Astrocyte (in vitro differentiated cells and primary cell): ENCODE measurements around the gene TTF1. TPM values are rescaled to one million over a fixed set of nuclear protein-coding genes. Genes with fewer than 3 reads are reported as not detected.

Experiments
- DNase-seq: peaks from one replicate; pipeline ENCODE4 v3.0.0-alpha.2; 2010; ENCODE audit warnings: low read depth
- FAIRE-seq: peaks from 2 replicates; lab custom pipeline; 2011; peaks lifted over from hg19 to GRCh38; lab: Jason Lieb, UNC
- H2AFZ ChIP-seq: 2 replicates; pipeline ENCODE4 v1.6.0; 2012; ENCODE audit warnings: low read depth, low read length, inconsistent platforms
- H3K27ac ChIP-seq: 2 replicates; pipeline ENCODE4 v1.5.1; 2011; ENCODE audit warnings: low read depth, low read length, inconsistent platforms
- H3K27me3 ChIP-seq: 2 replicates; pipeline ENCODE4 v1.6.0; 2011; ENCODE audit warnings: low read length, inconsistent platforms; ENCODE audit not compliant: insufficient read depth
- H3K36me3 ChIP-seq: 2 replicates; pipeline ENCODE4 v1.5.1; 2011; ENCODE audit warnings: low read length, inconsistent platforms; ENCODE audit not compliant: insufficient read depth
- H3K4me1 ChIP-seq: 2 replicates; pipeline ENCODE4 v1.5.1; 2011; ENCODE audit warnings: low read length, inconsistent platforms; ENCODE audit not compliant: insufficient read depth
- H3K4me2 ChIP-seq: 2 replicates; pipeline ENCODE4 v1.6.0; 2012; ENCODE audit warnings: low read length, inconsistent platforms
- H3K4me3 ChIP-seq: 2 replicates; pipeline ENCODE4 v1.5.1; 2011; ENCODE audit warnings: low read depth, mild to moderate bottlenecking, low read length, inconsistent platforms; ENCODE audit not compliant: insufficient read depth
- H3K79me2 ChIP-seq: 2 replicates; pipeline ENCODE4 v1.6.0; 2012; ENCODE audit warnings: mild to moderate bottlenecking, low read length, inconsistent platforms; ENCODE audit not compliant: insufficient read depth
- H3K9ac ChIP-seq: 2 replicates; pipeline ENCODE4 v1.6.0; 2012; ENCODE audit warnings: mild to moderate bottlenecking, low read length, inconsistent platforms
- H3K9me3 ChIP-seq: 2 replicates; pipeline ENCODE4 v1.5.1; 2012; ENCODE audit warnings: low read depth, mild to moderate bottlenecking, low read length, inconsistent platforms; ENCODE audit not compliant: insufficient read depth
- H4K20me1 ChIP-seq: 2 replicates; pipeline ENCODE4 v1.6.0; 2012; ENCODE audit warnings: low read length, inconsistent platforms; ENCODE audit not compliant: insufficient read depth
- H3K27ac Mint-ChIP-seq: one replicate; pipeline ENCODE4 v1.8.0; 2021; ENCODE audit warnings: mild to moderate bottlenecking, mixed read lengths; ENCODE audit not compliant: unreplicated experiment
- H3K27me3 Mint-ChIP-seq: one replicate; pipeline ENCODE4 v1.8.0; 2021; ENCODE audit warnings: low read depth, mixed read lengths; ENCODE audit not compliant: unreplicated experiment
- H3K36me3 Mint-ChIP-seq: one replicate; pipeline ENCODE4 v1.8.0; 2021; ENCODE audit warnings: low read depth, mixed read lengths; ENCODE audit not compliant: unreplicated experiment
- H3K4me1 Mint-ChIP-seq: one replicate; pipeline ENCODE4 v1.8.0; 2021; ENCODE audit warnings: low read depth, mixed read lengths; ENCODE audit not compliant: unreplicated experiment
- H3K4me3 Mint-ChIP-seq: one replicate; pipeline ENCODE4 v1.8.0; 2021; ENCODE audit warnings: mild to moderate bottlenecking, moderate library complexity, mixed read lengths; ENCODE audit not compliant: unreplicated experiment
- H3K9me3 Mint-ChIP-seq: one replicate; pipeline ENCODE4 v1.8.0; 2021; ENCODE audit warnings: mild to moderate bottlenecking, mixed read lengths; ENCODE audit not compliant: unreplicated experiment
- EZH2 ChIP-seq: IDR thresholded peaks from 2 replicates; pipeline ENCODE4 v1.6.1; 2012; ENCODE audit warnings: mild to moderate bottlenecking, low read length, inconsistent platforms; ENCODE audit not compliant: insufficient read depth
- total RNA-seq: library from RNA; stranded (reverse); gene quantifications from 2 replicates; pipeline ENCODE4 v1.2.1, GENCODE V29; 2021
- TF ChIP-seq, protein P1 (sequence below): IDR thresholded peaks from 2 replicates; pipeline ENCODE4 v1.5.1; 2011; ENCODE audit warnings: low read depth, mild to moderate bottlenecking, inconsistent platforms, low read length, moderate library complexity; ENCODE audit not compliant: insufficient read depth

TTF1 gene
- total RNA-seq, 1 donor from 2014 or later, result 13.2 TPM

DNA sequence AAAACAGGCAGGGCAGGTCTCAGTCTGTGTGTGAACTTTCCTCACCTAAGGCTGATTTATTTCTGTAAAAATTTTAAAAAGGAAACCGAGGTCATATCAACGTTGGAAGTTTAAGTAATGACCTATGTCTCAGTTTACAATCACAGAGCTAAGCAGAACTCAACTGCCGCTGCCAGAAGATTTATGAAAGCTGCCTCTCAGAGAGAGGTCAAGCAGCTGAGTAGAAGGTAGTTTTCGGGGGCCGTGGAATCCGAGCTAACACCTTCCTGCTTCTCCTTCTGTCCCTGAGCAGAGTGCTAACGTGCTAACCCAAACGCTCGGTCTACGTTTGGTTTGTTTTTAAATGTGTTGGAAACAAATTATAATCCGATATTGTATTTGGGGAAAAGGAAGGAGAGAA is 11.1 kb downstream of the TTF1 start:
- no peak for DNase-seq
- FAIRE-seq, result no peak
- Mint-ChIP-seq H3K36me3 (peaks cover 15% of the 10 kb centered on the region), H3K27me3 (no peaks in the 10 kb centered on the region), H3K4me3 (no peak overlapping the region), H3K27ac (no peak overlapping the region), H3K4me1 (no peaks in the 10 kb centered on the region), H3K9me3 (no peaks in the 10 kb centered on the region)
- Histone ChIP-seq H2AFZ (no peak overlapping the region), H3K27ac (no peak overlapping the region), H3K27me3 (no peaks in the 10 kb centered on the region), H3K4me2 (no peak overlapping the region), H3K36me3 (peaks cover 54% of the 10 kb centered on the region), H3K79me2 (peaks cover 4% of the 10 kb centered on the region), H3K9ac (no peak overlapping the region), H4K20me1 (no peaks in the 10 kb centered on the region), H3K9me3 (no peaks in the 10 kb centered on the region), H3K4me1 (no peaks in the 10 kb centered on the region), H3K4me3 (no peak overlapping the region)
- TF ChIP-seq EZH2, result no peak
- TF ChIP-seq, protein P1, sequence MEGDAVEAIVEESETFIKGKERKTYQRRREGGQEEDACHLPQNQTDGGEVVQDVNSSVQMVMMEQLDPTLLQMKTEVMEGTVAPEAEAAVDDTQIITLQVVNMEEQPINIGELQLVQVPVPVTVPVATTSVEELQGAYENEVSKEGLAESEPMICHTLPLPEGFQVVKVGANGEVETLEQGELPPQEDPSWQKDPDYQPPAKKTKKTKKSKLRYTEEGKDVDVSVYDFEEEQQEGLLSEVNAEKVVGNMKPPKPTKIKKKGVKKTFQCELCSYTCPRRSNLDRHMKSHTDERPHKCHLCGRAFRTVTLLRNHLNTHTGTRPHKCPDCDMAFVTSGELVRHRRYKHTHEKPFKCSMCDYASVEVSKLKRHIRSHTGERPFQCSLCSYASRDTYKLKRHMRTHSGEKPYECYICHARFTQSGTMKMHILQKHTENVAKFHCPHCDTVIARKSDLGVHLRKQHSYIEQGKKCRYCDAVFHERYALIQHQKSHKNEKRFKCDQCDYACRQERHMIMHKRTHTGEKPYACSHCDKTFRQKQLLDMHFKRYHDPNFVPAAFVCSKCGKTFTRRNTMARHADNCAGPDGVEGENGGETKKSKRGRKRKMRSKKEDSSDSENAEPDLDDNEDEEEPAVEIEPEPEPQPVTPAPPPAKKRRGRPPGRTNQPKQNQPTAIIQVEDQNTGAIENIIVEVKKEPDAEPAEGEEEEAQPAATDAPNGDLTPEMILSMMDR, result no peak

DNA sequence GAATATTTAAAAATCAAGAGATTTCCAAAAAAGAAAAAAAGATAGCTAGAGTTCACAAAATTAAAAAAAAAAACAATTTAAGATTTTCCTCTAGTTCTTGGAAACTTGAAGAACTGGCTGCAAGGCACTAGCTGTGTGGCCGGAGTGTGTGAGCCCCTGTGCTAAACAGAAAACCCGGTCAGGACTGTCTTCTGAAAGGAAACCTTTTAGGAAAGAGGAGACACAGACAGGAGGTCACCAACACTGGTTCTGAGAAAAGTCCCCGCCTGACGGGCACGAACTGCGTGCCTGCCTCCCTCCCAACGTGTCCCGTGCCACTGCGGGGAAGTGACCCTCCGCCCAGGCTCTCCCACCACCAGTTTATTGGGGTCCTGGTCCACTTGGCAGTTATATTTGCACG is 15.2 kb downstream of the TTF1 start:
- Mint-ChIP-seq H3K9me3 (no peaks in the 10 kb centered on the region), H3K4me1 (no peaks in the 10 kb centered on the region), H3K27me3 (no peaks in the 10 kb centered on the region), H3K4me3 (no peak overlapping the region), H3K27ac (no peak overlapping the region), H3K36me3 (peaks cover 25% of the 10 kb centered on the region)
- no peaks in the 10 kb centered on the region for H4K20me1 ChIP-seq
- H3K9me3 ChIP-seq, result no peaks in the 10 kb centered on the region
- no peak overlapping the region for H3K9ac ChIP-seq
- no peak overlapping the region for H3K4me3 ChIP-seq
- FAIRE-seq (no peak), DNase-seq (no peak)
- no peaks in the 10 kb centered on the region for H3K4me1 ChIP-seq
- H3K27ac ChIP-seq, result no peak overlapping the region
- H3K27me3 ChIP-seq, result no peaks in the 10 kb centered on the region
- no peaks in the 10 kb centered on the region for H3K79me2 ChIP-seq
- TF ChIP-seq, protein P1, result no peak
- TF ChIP-seq EZH2, result no peak
- peaks cover 55% of the 10 kb centered on the region for H3K36me3 ChIP-seq
- H3K4me2 ChIP-seq, result no peak overlapping the region
- H2AFZ ChIP-seq, result no peak overlapping the region

DNA sequence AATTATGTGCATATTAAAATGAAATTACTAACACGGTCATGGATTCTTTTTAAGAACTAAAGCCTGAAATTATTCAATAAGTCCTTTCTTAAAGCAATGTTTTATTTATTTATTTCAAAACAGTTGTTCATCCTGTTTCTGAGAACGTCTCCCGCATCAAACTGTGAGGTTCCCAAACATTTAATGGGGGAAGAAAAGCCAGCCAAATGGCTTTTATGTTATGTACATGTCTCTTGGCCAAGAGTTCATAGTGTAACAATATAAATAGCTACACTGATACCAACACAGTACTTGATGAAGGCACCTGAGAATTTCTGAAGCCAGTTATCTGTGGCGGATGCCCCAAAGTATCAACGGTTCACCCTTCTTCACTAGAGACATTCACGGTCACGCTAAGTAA is 15.7 kb downstream of the TTF1 start:
- no peak for TF ChIP-seq EZH2
- TF ChIP-seq, protein P1, result no peak
- Histone ChIP-seq H3K4me3 (no peak overlapping the region), H3K79me2 (no peaks in the 10 kb centered on the region), H3K27ac (no peak overlapping the region), H3K36me3 (peaks cover 53% of the 10 kb centered on the region), H2AFZ (no peak overlapping the region), H3K9me3 (no peaks in the 10 kb centered on the region), H3K4me2 (no peak overlapping the region), H3K9ac (no peak overlapping the region), H3K4me1 (no peaks in the 10 kb centered on the region), H3K27me3 (no peaks in the 10 kb centered on the region), H4K20me1 (no peaks in the 10 kb centered on the region)
- no peaks in the 10 kb centered on the region for H3K9me3 Mint-ChIP-seq
- H3K27me3 Mint-ChIP-seq, result no peaks in the 10 kb centered on the region
- H3K36me3 Mint-ChIP-seq, result peaks cover 23% of the 10 kb centered on the region
- DNase-seq (no peak), FAIRE-seq (no peak)
- H3K4me3 Mint-ChIP-seq, result no peak overlapping the region
- no peak overlapping the region for H3K27ac Mint-ChIP-seq
- no peaks in the 10 kb centered on the region for H3K4me1 Mint-ChIP-seq
